Neural crest cell (in vitro differentiated cells): ENCODE measurements around the gene SLC39A11. TPM values are rescaled to one million over a fixed set of nuclear protein-coding genes. Genes with fewer than 3 reads are reported as not detected.

Source experiments
- DNase-seq: peaks from one replicate; pipeline ENCODE4 v3.0.0; 2021; ENCODE audit warnings: low read depth, mixed read lengths, low spot score
- H3K27ac Mint-ChIP-seq: one replicate; pipeline ENCODE4 v1.8.0; 2021; ENCODE audit warnings: mild to moderate bottlenecking, mixed read lengths; ENCODE audit not compliant: unreplicated experiment
- H3K27me3 Mint-ChIP-seq: 2 replicates; pipeline ENCODE4 v1.8.0; 2021; ENCODE audit warnings: low read depth, mild to moderate bottlenecking, mixed read lengths
- H3K36me3 Mint-ChIP-seq: 2 replicates; pipeline ENCODE4 v1.8.0; 2021; ENCODE audit warnings: low read depth, mild to moderate bottlenecking, mixed read lengths
- H3K4me1 Mint-ChIP-seq: 2 replicates; pipeline ENCODE4 v1.8.0; 2021; ENCODE audit warnings: mixed read lengths
- H3K4me3 Mint-ChIP-seq: one replicate; pipeline ENCODE4 v1.8.0; 2021; ENCODE audit warnings: mild to moderate bottlenecking, mixed read lengths
- H3K9me3 Mint-ChIP-seq: 2 replicates; pipeline ENCODE4 v1.8.0; 2021; ENCODE audit warnings: mixed read lengths
- CTCF ChIP-seq: fragments of 200-600 bp; sonication (generic); conservative IDR thresholded peaks from 2 replicates; pipeline ENCODE4 v1.5.0; 2021; ENCODE audit warnings: antibody characterized with exemption, mild to moderate bottlenecking
- total RNA-seq: library from RNA; stranded (reverse); gene quantifications from 2 replicates; pipeline ENCODE4 v1.2.1, GENCODE V29; 2021

SLC39A11 gene
- total RNA-seq, 1 donor from 2014 or later, result 11.3 TPM

GRCh38 chr17:72618001-72618509 is 474.4 kb downstream of the SLC39A11 start:
- Mint-ChIP-seq H3K9me3 (no peaks in the 10 kb centered on the region), H3K27ac (no peak overlapping the region), H3K27me3 (peaks cover 10% of the 10 kb centered on the region), H3K4me1 (peaks cover 70% of the 10 kb centered on the region), H3K36me3 (no peaks in the 10 kb centered on the region), H3K4me3 (peak overlapping the region; percentile 3)
- no peak for DNase-seq
- no peak for TF ChIP-seq CTCF

- no peak for DNase-seq
- H3K27me3 Mint-ChIP-seq, result peaks cover 10% of the 10 kb centered on the region
- no peak overlapping the region for H3K4me3 Mint-ChIP-seq
- no peak for TF ChIP-seq CTCF
- no peak overlapping the region for H3K27ac Mint-ChIP-seq
- H3K4me1 Mint-ChIP-seq, result peaks cover 67% of the 10 kb centered on the region
- no peaks in the 10 kb centered on the region for H3K36me3 Mint-ChIP-seq
- no peaks in the 10 kb centered on the region for H3K9me3 Mint-ChIP-seq
Measured at GRCh38 chr17:72617557-72617956, 474.9 kb downstream of the SLC39A11 start.

- H3K27me3 Mint-ChIP-seq, result peaks cover 10% of the 10 kb centered on the region
- no peak overlapping the region for H3K27ac Mint-ChIP-seq
- H3K4me3 Mint-ChIP-seq, result no peak overlapping the region
- no peaks in the 10 kb centered on the region for H3K9me3 Mint-ChIP-seq
- no peak for DNase-seq
- TF ChIP-seq CTCF, result no peak
- no peaks in the 10 kb centered on the region for H3K36me3 Mint-ChIP-seq
- peaks cover 59% of the 10 kb centered on the region for H3K4me1 Mint-ChIP-seq
Measured at GRCh38 chr17:72616447-72616846, 476.0 kb downstream of the SLC39A11 start.

GRCh38 chr17:72615627-72615991 is 476.9 kb downstream of the SLC39A11 start:
- Mint-ChIP-seq H3K4me3 (peak overlapping the region; percentile 88), H3K4me1 (peaks cover 59% of the 10 kb centered on the region), H3K9me3 (no peaks in the 10 kb centered on the region), H3K36me3 (no peaks in the 10 kb centered on the region), H3K27ac (peak overlapping the region; percentile 97), H3K27me3 (peaks cover 10% of the 10 kb centered on the region)
- TF ChIP-seq CTCF, result no peak
- DNase-seq, result no peak

- peak overlapping the region; percentile 97 for H3K27ac Mint-ChIP-seq
- no peaks in the 10 kb centered on the region for H3K9me3 Mint-ChIP-seq
- peaks cover 10% of the 10 kb centered on the region for H3K27me3 Mint-ChIP-seq
- TF ChIP-seq CTCF, result no peak
- peaks cover 56% of the 10 kb centered on the region for H3K4me1 Mint-ChIP-seq
- peak overlapping the region; percentile 88 for H3K4me3 Mint-ChIP-seq
- no peaks in the 10 kb centered on the region for H3K36me3 Mint-ChIP-seq
- DNase-seq, result peak; percentile 55
Measured at GRCh38 chr17:72614871-72615626, 477.4 kb downstream of the SLC39A11 start.
